NCI-H524 treated with DMSO at 0.1 percent for 48 hours (cell line): ENCODE results near the gene MTUS2.

Experiments
- DNase-seq: peaks from one replicate; lab custom pipeline; 2025; lab: John Stamatoyannopoulos, UW

MTUS2 gene

DNA sequence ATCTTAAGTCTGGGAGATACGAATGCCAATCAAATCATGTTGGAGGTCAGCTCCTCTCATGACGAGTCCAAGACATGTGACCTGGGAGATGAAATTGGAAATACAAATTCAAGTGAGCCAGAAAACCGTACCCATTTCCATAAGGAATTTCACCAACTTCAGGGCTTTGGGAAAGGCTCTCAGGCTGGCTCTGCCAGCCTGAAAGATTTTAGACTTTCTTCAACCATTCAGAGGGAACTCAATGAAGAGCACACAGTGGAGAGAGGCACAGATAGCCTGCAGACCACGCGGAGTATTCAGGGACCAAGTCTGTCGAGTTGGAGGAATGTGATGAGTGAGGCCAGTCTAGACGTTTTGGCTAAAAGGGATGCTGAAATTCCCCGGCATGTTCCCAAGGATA, 204.6 kb downstream of the MTUS2 start:
- DNase-seq: no peak

DNA sequence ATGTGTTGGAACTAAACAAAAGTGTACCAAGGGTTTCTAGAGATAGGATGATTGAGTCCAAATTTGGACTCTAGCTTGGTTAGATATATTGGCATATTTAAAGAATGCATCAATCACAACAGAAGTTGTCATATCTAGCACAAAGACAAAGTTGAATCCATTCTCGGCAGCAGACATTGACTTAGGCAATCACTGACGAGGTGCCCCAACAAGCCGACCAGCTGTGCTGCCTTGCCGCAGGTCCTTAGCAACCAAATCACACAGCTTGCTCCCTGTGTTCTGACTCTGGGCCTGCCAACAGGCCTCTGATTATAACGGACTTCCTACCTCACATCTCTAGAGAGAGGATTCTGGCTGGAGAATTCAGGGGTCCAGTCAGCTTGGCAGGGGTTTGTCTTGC, 208.7 kb downstream of the MTUS2 start:
- DNase-seq: no peak

DNA sequence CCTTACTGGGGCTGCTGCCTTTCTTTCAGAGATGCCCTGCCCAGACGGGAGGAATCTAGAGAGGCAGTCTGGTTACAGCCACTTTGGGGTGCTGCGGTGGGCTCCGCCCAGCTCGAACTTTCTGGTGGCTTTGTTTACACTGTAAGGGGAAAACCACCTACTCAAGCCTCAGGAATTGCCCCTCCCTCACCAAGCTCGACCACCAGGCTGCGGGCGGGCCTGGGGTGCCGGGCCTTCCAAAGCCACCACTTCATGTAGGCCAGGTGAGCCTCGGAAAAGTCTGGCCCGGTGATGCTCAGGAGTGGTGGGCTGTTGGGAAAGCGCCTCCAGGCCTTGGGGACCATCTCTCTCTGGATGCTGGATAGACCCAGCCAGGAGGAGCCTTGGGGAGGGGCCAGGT, 218.6 kb downstream of the MTUS2 start:
- DNase-seq: no peak

DNA sequence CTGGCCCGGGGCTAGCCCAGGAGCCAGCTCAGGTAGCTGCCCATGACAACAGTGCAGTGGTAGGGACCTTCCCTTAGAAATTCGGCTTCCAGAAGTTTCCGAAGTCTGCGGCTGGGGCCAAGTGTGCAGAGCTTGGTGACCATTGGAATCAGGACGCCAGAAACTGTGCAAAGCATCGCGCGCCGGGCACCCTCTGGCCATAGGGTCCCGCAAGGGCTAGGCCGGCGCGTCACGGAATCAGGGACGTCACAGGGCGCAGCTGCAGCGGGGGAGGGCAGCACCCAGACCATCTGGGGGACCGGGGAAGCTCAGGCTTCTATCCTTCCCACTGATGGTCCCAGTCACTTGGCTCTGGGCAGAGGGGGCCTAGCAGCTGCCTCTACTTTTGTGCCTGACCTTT, 219.1 kb downstream of the MTUS2 start:
- no peak for DNase-seq

GRCh38 chr13:29046588-29046987, 226.4 kb downstream of the MTUS2 start:
- DNase-seq: no peak

- no peak for DNase-seq
These were observed 229.4 kb downstream of the MTUS2 start for GRCh38 chr13:29049524-29049923.

DNA sequence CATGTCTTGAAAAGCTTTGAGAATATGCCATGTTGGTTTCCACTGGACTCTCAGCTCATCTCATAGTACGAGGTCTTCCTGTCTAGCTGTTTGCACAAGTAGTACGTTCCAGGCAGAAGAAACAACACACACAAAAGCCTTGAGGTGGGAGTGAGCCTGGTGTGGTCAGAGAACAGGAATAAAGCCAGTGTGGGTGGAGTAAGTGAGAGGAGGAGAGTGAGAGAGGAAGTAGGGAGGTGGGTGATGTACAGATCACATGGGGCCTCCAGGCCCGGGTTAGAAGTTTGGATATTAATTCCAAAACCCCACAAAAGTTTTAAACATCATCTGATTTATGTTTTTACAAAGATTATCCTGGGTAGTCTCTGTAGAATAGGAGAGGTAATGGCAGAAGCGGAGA, 230.6 kb downstream of the MTUS2 start:
- no peak for DNase-seq

DNA sequence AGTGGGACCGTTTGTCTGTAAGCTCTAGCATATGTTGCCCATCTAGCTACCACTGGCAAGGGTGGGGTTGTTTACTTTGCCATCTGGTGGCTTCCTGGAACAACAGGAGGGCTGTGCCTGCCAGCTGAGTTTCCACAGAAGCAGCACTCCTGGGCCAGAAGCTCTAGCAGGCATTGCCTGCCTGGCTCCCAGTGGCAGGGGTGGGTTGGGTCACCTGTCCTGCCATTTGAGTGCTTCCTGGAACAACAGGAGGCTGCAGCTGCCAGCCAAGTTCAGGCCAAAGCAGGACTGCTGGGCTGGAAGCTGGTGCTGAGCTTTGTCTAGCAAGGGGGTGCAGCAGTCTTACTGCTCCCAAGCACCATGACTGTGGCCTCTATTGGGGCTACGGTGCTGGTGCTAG, 239.7 kb downstream of the MTUS2 start:
- DNase-seq: peak; percentile 47

GRCh38 chr13:29065142-29065541, 245.0 kb downstream of the MTUS2 start:
- no peak for DNase-seq

DNA sequence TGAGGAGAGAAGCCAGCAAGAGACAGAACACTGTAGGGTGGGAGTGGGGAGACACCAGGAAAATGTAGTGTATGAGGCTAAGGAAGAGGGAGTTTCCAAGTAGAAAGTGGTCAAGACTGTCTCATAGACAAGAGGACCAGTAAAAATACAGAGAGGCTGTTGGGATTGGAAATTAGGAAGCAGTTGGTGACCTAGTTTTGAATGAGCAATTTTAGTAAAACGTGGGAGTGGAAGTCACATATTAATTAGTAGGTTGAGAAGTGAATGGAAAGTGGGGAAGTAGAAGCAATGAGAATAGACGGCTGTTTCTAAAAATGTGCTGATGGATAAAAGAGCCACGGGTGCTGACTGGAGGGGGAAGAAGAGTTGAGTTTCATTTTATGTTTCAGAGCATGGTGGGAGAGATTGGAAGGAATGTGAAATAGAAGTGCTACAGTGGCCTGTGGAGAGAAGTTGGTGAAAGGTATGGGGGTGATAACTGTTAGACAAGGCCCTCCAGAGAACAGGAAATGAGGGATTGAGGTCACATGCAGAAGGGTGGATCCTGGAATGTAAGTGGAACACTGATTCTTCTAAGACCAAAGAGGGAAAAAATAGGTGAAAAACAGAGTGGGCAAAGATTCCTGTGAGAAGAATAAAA, 247.3 kb downstream of the MTUS2 start:
- DNase-seq: no peak

GRCh38 chr13:29073755-29074154, 253.6 kb downstream of the MTUS2 start:
- no peak for DNase-seq

DNA sequence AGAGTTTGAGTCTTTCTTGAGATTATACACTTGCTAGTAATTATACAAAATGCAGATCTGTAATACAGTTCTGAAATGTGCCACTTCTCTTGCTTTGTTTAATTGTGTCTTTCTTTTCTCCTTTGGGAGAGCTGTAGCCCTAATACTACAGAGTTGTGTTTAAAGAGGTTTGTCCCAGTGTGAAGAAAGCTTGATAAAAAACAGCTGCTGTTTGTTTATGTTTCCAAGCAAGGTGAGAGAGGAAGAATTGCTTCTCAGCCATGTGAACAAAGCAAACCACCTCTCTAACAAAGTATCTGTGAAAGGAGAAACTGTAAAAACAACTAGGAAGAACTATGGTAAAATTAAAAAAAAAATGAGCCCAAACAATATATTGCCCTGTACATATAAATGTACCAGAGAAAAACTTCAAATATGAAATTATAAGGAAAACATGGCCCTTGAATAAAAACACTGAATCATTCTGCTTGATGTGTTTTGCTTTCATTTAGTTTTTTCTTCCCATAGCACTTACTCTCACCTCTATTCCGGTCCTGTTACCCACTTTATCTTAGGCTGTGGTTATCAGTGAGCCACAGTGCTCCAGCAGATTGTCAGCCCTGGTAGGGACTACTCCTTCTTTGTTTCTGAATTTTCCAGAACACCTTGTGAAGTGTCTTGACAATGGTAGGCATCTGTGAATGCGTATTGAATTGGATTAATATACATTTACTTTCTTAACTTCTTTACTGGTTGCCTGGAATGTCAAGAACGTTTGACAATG, 257.1 kb downstream of the MTUS2 start:
- no peak for DNase-seq

DNA sequence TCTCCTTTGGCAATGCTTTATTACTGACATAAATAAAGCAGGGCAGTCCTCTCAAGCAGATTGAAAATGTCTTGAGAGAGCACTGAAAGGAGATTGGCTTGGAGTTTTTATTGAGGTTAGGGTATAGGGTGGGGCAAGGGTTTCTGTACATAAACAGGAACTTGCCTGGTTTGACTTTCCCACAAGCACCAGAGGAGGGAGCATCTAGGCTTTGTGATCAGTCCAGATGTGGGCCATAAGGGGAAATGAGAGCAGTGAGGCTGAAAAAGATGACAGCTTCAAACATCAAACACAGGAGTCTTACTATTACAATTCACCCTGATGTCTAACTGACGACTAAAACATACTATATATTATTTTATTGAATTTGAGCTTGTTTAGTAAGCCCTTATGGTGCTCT, 260.9 kb downstream of the MTUS2 start:
- no peak for DNase-seq

- no peak for DNase-seq
These were observed 261.7 kb downstream of the MTUS2 start for GRCh38 chr13:29081697-29082440.

GRCh38 chr13:29099781-29100406, 279.8 kb downstream of the MTUS2 start:
- no peak for DNase-seq

- no peak for DNase-seq
These were observed 280.6 kb downstream of the MTUS2 start for GRCh38 chr13:29100758-29101157.

- no peak for DNase-seq
These were observed 281.3 kb downstream of the MTUS2 start for GRCh38 chr13:29101409-29101808.

GRCh38 chr13:29101905-29102304, 281.8 kb downstream of the MTUS2 start:
- DNase-seq: no peak

DNA sequence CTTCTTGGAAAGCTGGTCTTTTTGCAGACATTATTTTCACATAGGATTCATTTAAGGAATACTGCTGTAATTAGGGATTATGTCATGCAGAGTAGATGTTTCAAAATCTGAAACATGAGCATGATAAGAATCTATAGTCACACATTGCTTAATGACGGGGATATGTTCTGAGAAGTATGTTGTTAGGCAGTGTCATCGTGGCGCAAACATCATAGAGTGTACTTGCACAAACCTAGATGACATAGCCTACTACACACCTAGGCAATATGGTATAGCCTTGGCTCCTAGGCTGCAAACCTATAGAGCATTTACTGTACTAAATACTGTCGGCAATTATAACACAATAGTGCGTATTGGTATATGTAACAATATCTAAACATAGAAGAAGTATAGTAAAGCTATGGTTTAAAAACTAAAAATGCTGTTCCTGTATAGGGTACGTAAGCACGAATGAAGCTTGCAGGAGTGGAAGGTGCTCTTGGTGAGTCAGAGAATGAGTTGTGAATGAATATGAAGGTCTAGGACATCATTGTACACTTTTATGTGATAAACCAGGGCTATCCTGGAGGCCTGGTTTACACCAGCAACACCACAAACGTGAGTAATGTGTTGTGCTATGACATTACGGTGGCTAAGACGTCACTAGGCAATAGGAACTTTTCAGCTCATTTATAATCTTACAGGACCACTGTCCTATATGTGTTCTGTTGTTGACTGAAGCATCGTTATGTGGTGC, 283.1 kb downstream of the MTUS2 start:
- DNase-seq: no peak

GRCh38 chr13:29104461-29104860, 284.3 kb downstream of the MTUS2 start:
- DNase-seq: no peak

DNA sequence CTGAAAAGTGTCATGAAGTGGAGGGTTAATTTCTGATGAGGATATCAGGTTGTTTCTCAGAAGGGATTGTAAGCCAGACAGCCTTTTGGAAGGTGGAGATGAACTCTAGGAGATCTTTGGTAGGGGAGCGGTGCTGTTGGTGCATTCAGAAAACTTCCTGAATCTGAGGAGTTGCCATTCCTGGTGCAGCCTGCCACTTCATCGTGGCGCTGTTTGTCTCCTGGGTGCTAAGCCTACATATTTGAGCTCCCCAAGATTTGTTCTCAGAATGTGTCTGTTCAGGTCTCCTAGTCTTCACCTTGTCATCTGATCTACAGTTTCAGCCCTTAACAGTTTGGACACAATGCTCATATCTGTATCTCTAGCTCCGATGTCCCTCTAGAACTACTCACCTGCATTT, 285.6 kb downstream of the MTUS2 start:
- DNase-seq: no peak

DNA sequence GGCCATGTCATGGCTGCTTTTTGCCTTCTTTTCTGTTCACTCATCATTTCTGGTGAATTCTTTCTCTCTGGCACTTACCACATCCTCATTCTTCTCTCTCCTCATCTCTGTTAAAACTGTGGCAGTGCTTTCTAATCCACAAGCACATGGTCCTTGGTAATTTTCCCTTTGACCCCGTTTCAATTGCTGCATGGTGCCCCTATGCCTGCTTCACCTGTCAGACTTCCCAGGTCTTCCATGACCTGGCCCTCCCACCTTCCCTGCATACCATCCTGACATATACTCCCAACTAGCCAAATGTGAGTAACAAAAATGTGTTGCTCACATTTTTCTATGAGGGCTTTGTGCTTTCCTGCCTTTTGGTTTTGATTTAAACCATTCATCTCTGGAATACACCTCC, 286.5 kb downstream of the MTUS2 start:
- DNase-seq: no peak
